Measurements from ENCODE around the gene MBLAC2. TPM values are rescaled to one million over a fixed set of nuclear protein-coding genes. Genes with fewer than 3 reads are reported as not detected.
A peak's percentile ranks its signal among the peaks of the same experiment; 100 is the strongest.

The MBLAC2 gene
- total and polyA plus RNA-seq, 2 donors (not counting 1 experiment from before 2014, with no cell fraction given), result 3.0 to 4.0 TPM

- H3K36me3 ChIP-seq (ENCODE audit: control insufficient read depth, insufficient read depth, low read length), result no peaks in the 10 kb centered on the region
- no peaks in the 10 kb centered on the region for H3K4me1 ChIP-seq (ENCODE audit: control insufficient read depth, extremely low read depth, insufficient read depth, low read length)
- no peaks in the 10 kb centered on the region for H4K20me1 ChIP-seq (ENCODE audit: control insufficient read depth, extremely low read depth, insufficient read depth, low read length)
- no peak for TF ChIP-seq CTCF (conservative IDR thresholded peaks at IDR 0.05 in 1 of 2, IDR thresholded peaks at IDR 0.05 in 1 of 2; ENCODE audit: low read depth in 1 of 2, low read length in 2 of 2)
- no peak overlapping the region for H3K9ac ChIP-seq (ENCODE audit: insufficient read depth, low read length)
- no peak overlapping the region for H3K27ac ChIP-seq (ENCODE audit: insufficient read depth, low read length)
- H3K79me2 ChIP-seq (ENCODE audit: control insufficient read depth, insufficient read depth, low read length), result no peaks in the 10 kb centered on the region
- H2AFZ ChIP-seq (ENCODE audit: low read length), result no peak overlapping the region
- H3K4me2 ChIP-seq (ENCODE audit: extremely low read depth, insufficient read depth, low read length), result no peak overlapping the region
- no peaks in the 10 kb centered on the region for H3K27me3 ChIP-seq (ENCODE audit: control insufficient read depth, insufficient read depth, low read length)
- no peak for DNase-seq (ENCODE audit: low read depth in 2 of 2)
- no peak overlapping the region for H3K4me3 ChIP-seq (replicated peaks in 1 of 4; ENCODE audit: control extremely low read depth in 1 of 4, insufficient read depth in 1 of 4, low read depth in 3 of 4, low read length in 4 of 4)
- no peaks in the 10 kb centered on the region for H3K9me3 ChIP-seq (ENCODE audit: control insufficient read depth, insufficient read depth, low read depth, low read length)
These were observed 8.6 kb upstream of the MBLAC2 start for GRCh38 chr5:90483206-90483605.

- H3K79me2 ChIP-seq (ENCODE audit: control insufficient read depth, insufficient read depth, low read length), result no peaks in the 10 kb centered on the region
- no peak overlapping the region for H3K4me2 ChIP-seq (ENCODE audit: extremely low read depth, insufficient read depth, low read length)
- no peaks in the 10 kb centered on the region for H4K20me1 ChIP-seq (ENCODE audit: control insufficient read depth, extremely low read depth, insufficient read depth, low read length)
- peak; percentile 15 to 42 for DNase-seq (ENCODE audit: low read depth in 2 of 2)
- no peak overlapping the region for H3K27ac ChIP-seq (ENCODE audit: insufficient read depth, low read length)
- H3K9me3 ChIP-seq (ENCODE audit: control insufficient read depth, insufficient read depth, low read depth, low read length), result no peaks in the 10 kb centered on the region
- no peak overlapping the region for H3K9ac ChIP-seq (ENCODE audit: insufficient read depth, low read length)
- no peak overlapping the region for H3K4me3 ChIP-seq (replicated peaks in 1 of 4; ENCODE audit: control extremely low read depth in 1 of 4, insufficient read depth in 1 of 4, low read depth in 3 of 4, low read length in 4 of 4)
- no peaks in the 10 kb centered on the region for H3K4me1 ChIP-seq (ENCODE audit: control insufficient read depth, extremely low read depth, insufficient read depth, low read length)
- H3K27me3 ChIP-seq (ENCODE audit: control insufficient read depth, insufficient read depth, low read length), result no peaks in the 10 kb centered on the region
- TF ChIP-seq EZH2 (IDR thresholded peaks at IDR 0.05; ENCODE audit: low read length, missing control alignments) (no peak), CTCF (conservative IDR thresholded peaks at IDR 0.05 in 1 of 2, IDR thresholded peaks at IDR 0.05 in 1 of 2; ENCODE audit: low read depth in 1 of 2, low read length in 2 of 2) (no peak)
- H2AFZ ChIP-seq (ENCODE audit: low read length), result no peak overlapping the region
- no peaks in the 10 kb centered on the region for H3K36me3 ChIP-seq (ENCODE audit: control insufficient read depth, insufficient read depth, low read length)
These were observed 6.1 kb upstream of the MBLAC2 start for GRCh38 chr5:90480699-90481098.

GRCh38 chr5:90479611-90480385 is 5.2 kb upstream of the MBLAC2 start:
- H3K4me2 ChIP-seq (ENCODE audit: extremely low read depth, insufficient read depth, low read length), result peak overlapping the region; percentile 27
- TF ChIP-seq EZH2 (IDR thresholded peaks at IDR 0.05; ENCODE audit: low read length, missing control alignments), result no peak
- TF ChIP-seq CTCF (conservative IDR thresholded peaks at IDR 0.05 in 1 of 2, IDR thresholded peaks at IDR 0.05 in 1 of 2; ENCODE audit: low read depth in 1 of 2, low read length in 2 of 2), result no peak
- H3K36me3 ChIP-seq (ENCODE audit: control insufficient read depth, insufficient read depth, low read length), result no peaks in the 10 kb centered on the region
- no peak overlapping the region for H2AFZ ChIP-seq (ENCODE audit: low read length)
- H3K79me2 ChIP-seq (ENCODE audit: control insufficient read depth, insufficient read depth, low read length), result no peaks in the 10 kb centered on the region
- no peaks in the 10 kb centered on the region for H3K4me1 ChIP-seq (ENCODE audit: control insufficient read depth, extremely low read depth, insufficient read depth, low read length)
- H3K27me3 ChIP-seq (ENCODE audit: control insufficient read depth, insufficient read depth, low read length), result no peaks in the 10 kb centered on the region
- DNase-seq (ENCODE audit: low read depth in 2 of 2), result peak in 1 of 2 donors; percentile 55
- H3K9me3 ChIP-seq (ENCODE audit: control insufficient read depth, insufficient read depth, low read depth, low read length), result no peaks in the 10 kb centered on the region
- H3K9ac ChIP-seq (ENCODE audit: insufficient read depth, low read length), result no peak overlapping the region
- H3K4me3 ChIP-seq (replicated peaks in 1 of 4; ENCODE audit: control extremely low read depth in 1 of 4, insufficient read depth in 1 of 4, low read depth in 3 of 4, low read length in 4 of 4), result no peak overlapping the region
- no peak overlapping the region for H3K27ac ChIP-seq (ENCODE audit: insufficient read depth, low read length)
- H4K20me1 ChIP-seq (ENCODE audit: control insufficient read depth, extremely low read depth, insufficient read depth, low read length), result no peaks in the 10 kb centered on the region
